PC-3 (cell line): Measurements from ENCODE around the gene DTNBP1. TPM values are rescaled to one million over a fixed set of nuclear protein-coding genes. Genes with fewer than 3 reads are reported as not detected.

Experiments used
- ATAC-seq: fragments of 200-7000 bp; cut with Tn5 transposase; 2 replicates; pipeline ENCODE4 v1.9.1; 2020; ENCODE audit warnings: mild to moderate bottlenecking, moderate library complexity
- BruUV-seq: library from RNA; stranded (reverse); fragments of 400-500 nt; replicated peaks from 2 replicates; lab custom pipeline; 2021; lab: Mats Ljungman, UMichigan
- CTCF ChIA-PET: fragments of 300-600 bp; sonication (Branson Sonifier 250); formaldehyde crosslinking; loops from one replicate; lab custom pipeline; 2022; ENCODE audit warnings: antibody characterized with exemption; lab: Charles Lee
- POLR2A ChIA-PET: fragments of 300-600 bp; sonication (Branson Sonifier 250); formaldehyde crosslinking; loops from one replicate; lab custom pipeline; 2022; ENCODE audit warnings: antibody characterized with exemption; ENCODE audit not compliant: unreplicated experiment; lab: Charles Lee
- DNase-seq: peaks from one replicate; pipeline ENCODE4 v3.0.0-alpha.2; 2015
- H2AFZ ChIP-seq: fragments of 300-600 bp; sonication (generic); 2 replicates; pipeline ENCODE4 v1.6.0; 2016; ENCODE audit warnings: antibody characterized with exemption, low read length
- H3F3A ChIP-seq: fragments of 300-600 bp; sonication (generic); one replicate; pipeline ENCODE4 v1.6.0; 2017; ENCODE audit warnings: antibody characterized with exemption, low read length, control low read depth, mild to moderate bottlenecking; ENCODE audit not compliant: unreplicated experiment
- H3K27ac ChIP-seq: fragments of 300-600 bp; sonication (generic); 2 replicates; pipeline ENCODE4 v1.5.1; 2016; ENCODE audit warnings: mild to moderate bottlenecking, low read length
- H3K27me3 ChIP-seq: fragments of 300-600 bp; sonication (generic); 2 replicates; pipeline ENCODE4 v1.6.1; 2016; ENCODE audit warnings: low read length, mixed read lengths
- H3K36me3 ChIP-seq: fragments of 300-600 bp; sonication (generic); 2 replicates; pipeline ENCODE4 v1.6.1; 2016; ENCODE audit warnings: low read depth, mixed run types, low read length, mixed read lengths
- H3K4me1 ChIP-seq: fragments of 300-600 bp; sonication (generic); 2 replicates; pipeline ENCODE4 v1.5.1; 2016; ENCODE audit warnings: low read length; ENCODE audit not compliant: insufficient read depth
- H3K4me2 ChIP-seq: fragments of 300-600 bp; sonication (generic); 2 replicates; pipeline ENCODE4 v1.6.0; 2016; ENCODE audit warnings: low read length
- H3K4me3 ChIP-seq: fragments of 300-600 bp; sonication (generic); 2 replicates; pipeline ENCODE4 v1.5.1; 2016; ENCODE audit warnings: mild to moderate bottlenecking, low read length, mixed read lengths
- H3K79me2 ChIP-seq: fragments of 300-600 bp; sonication (generic); 2 replicates; pipeline ENCODE4 v1.6.1; 2017; ENCODE audit warnings: low read length, mixed read lengths
- H3K9ac ChIP-seq: fragments of 300-600 bp; sonication (generic); 2 replicates; pipeline ENCODE4 v1.6.0; 2016; ENCODE audit warnings: mild to moderate bottlenecking, low read length
- H3K9me2 ChIP-seq: fragments of 300-600 bp; sonication (generic); replicated peaks from 2 replicates; pipeline ENCODE4 v1.6.1; 2016; ENCODE audit warnings: mixed run types, low read length, mixed read lengths
- H3K9me3 ChIP-seq: fragments of 300-600 bp; sonication (generic); 2 replicates; pipeline ENCODE4 v1.6.1; 2016; ENCODE audit warnings: low read length, mixed read lengths
- H4K20me1 ChIP-seq: fragments of 300-600 bp; sonication (generic); 2 replicates; pipeline ENCODE4 v1.6.1; 2016; ENCODE audit warnings: low read length, mixed read lengths
- EZH2 ChIP-seq: fragments of 300-600 bp; sonication (generic); IDR thresholded peaks from one replicate; pipeline ENCODE4 v1.6.1; 2017; ENCODE audit warnings: antibody characterized with exemption, mild to moderate bottlenecking, low read length; ENCODE audit not compliant: unreplicated experiment
- EZH2phosphoT487 ChIP-seq: fragments of 300-600 bp; sonication (generic); IDR thresholded peaks from 2 replicates; pipeline ENCODE4 v1.6.1; 2018; ENCODE audit warnings: mild to moderate bottlenecking, antibody characterized with exemption, low read length, borderline replicate concordance
- intact Hi-C: fragments of 100-400 bp; cut with micrococcal nuclease; formaldehyde crosslinking; loops from 2 replicates; pipeline ENCODE4 v1.9.0; 2023
- total RNA-seq: library from RNA; depleted of rRNA; stranded (reverse); fragments of >200 nt; gene quantifications from 2 replicates; pipeline ENCODE4 v1.2.3, GENCODE V29; 2014
- TF ChIP-seq, protein P1 (sequence below): fragments of 300-600 bp; sonication (generic); conservative IDR thresholded peaks from 2 replicates; pipeline ENCODE4 v1.5.1; 2017; ENCODE audit warnings: antibody characterized with exemption, low read depth, mild to moderate bottlenecking, low read length

DTNBP1 gene
- total RNA-seq, 1 experiment from 2014 or later, result 7.9 TPM

DNA sequence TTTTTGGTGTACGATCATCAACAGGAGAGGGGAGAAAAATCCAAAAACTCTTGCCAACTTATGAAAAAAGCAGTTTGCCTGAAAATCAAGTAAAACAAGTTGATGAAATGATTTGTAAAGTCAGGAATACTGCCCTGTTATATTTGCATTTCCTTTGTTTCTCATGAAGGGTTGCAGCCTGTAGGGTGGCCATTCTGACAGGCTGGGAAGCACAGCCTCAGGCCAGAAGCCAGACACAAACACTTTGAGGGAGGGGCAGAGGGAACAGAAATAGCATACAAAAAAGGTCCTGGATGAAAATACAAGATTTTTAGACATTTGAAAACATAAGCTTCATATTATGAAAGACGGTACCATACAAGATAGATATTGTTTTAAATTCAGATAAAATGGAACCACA, 109.8 kb downstream of the DTNBP1 start:
- Histone ChIP-seq H3K4me2 (no peak overlapping the region), H3K27me3 (no peaks in the 10 kb centered on the region), H3K9ac (no peak overlapping the region), H3K9me2 (no peaks in the 10 kb centered on the region), H3K4me1 (no peaks in the 10 kb centered on the region), H4K20me1 (no peaks in the 10 kb centered on the region), H2AFZ (no peak overlapping the region), H3K9me3 (no peaks in the 10 kb centered on the region), H3K4me3 (no peak overlapping the region), H3K27ac (no peak overlapping the region), H3K36me3 (no peaks in the 10 kb centered on the region), H3F3A (no peaks in the 10 kb centered on the region), H3K79me2 (no peaks in the 10 kb centered on the region)
- no TSS peak for BruUV-seq
- intact Hi-C loops, result no loop called here
- no peak for ATAC-seq
- TF ChIP-seq EZH2 (no peak), EZH2phosphoT487 (no peak)
- TF ChIP-seq, protein P1, sequence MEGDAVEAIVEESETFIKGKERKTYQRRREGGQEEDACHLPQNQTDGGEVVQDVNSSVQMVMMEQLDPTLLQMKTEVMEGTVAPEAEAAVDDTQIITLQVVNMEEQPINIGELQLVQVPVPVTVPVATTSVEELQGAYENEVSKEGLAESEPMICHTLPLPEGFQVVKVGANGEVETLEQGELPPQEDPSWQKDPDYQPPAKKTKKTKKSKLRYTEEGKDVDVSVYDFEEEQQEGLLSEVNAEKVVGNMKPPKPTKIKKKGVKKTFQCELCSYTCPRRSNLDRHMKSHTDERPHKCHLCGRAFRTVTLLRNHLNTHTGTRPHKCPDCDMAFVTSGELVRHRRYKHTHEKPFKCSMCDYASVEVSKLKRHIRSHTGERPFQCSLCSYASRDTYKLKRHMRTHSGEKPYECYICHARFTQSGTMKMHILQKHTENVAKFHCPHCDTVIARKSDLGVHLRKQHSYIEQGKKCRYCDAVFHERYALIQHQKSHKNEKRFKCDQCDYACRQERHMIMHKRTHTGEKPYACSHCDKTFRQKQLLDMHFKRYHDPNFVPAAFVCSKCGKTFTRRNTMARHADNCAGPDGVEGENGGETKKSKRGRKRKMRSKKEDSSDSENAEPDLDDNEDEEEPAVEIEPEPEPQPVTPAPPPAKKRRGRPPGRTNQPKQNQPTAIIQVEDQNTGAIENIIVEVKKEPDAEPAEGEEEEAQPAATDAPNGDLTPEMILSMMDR, result no peak
- ChIA-PET POLR2A (no interaction called here), CTCF (no interaction called here)
- no peak for DNase-seq

DNA sequence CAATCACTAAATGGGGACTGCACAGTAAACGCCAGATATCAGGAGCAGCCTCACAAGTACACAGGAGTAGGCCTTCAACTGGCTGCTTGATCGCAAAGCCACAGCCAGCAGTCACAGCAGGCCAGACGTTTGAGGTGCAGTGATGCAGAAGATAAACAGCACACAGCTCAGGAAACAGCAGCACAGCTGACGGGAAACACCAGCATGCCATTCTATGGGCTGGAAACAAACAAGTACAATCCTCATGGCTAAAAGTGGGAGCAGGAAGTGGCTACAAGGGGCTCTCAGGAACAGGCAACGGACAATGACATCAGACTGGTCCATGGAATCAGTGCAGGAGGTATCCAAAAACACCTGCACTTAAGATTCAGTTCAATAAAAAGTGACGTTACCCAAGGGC, 111.0 kb downstream of the DTNBP1 start:
- intact Hi-C loops, result no loop called here
- Histone ChIP-seq H3K36me3 (no peaks in the 10 kb centered on the region), H3F3A (no peaks in the 10 kb centered on the region), H3K79me2 (no peaks in the 10 kb centered on the region), H3K9me2 (no peaks in the 10 kb centered on the region), H3K9me3 (no peaks in the 10 kb centered on the region), H3K27ac (no peak overlapping the region), H3K4me3 (no peak overlapping the region), H3K27me3 (no peaks in the 10 kb centered on the region), H4K20me1 (no peaks in the 10 kb centered on the region), H2AFZ (no peak overlapping the region), H3K9ac (no peak overlapping the region), H3K4me2 (no peak overlapping the region), H3K4me1 (no peaks in the 10 kb centered on the region)
- TF ChIP-seq, protein P1, result no peak
- TF ChIP-seq EZH2, result no peak
- TF ChIP-seq EZH2phosphoT487, result no peak
- DNase-seq (no peak), ATAC-seq (no peak)
- CTCF ChIA-PET, result interaction anchor here (0.5 kb wide), 1 partner anchor 30 kb away, joined by 3 read pairs; no protein-coding TSS in a partner anchor
- BruUV-seq, result no TSS peak
- POLR2A ChIA-PET, result interaction anchor here (0.5 kb wide), 1 partner anchor 479 kb away, joined by 18 read pairs; no protein-coding TSS in a partner anchor

DNA sequence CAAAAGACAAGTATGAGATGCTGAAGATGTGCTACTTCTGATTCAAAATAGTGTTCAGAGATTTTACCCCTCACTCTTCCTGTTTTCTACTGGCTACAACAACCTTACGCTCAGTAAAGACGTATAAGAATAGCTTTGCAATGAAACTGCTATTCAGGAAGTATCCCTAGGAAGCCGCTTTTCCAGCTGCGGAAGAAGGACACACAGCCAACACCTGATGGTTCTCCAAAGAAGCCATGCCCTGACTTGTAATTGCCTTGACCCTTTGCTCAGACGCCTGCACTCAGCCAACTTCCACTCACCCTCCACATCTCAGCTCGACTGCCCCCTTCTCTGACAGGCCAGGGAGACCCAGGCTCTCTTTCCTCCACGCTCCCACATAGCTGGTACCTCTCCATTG, 111.6 kb downstream of the DTNBP1 start:
- TF ChIP-seq EZH2 (no peak), EZH2phosphoT487 (no peak)
- TF ChIP-seq, protein P1, result no peak
- ChIA-PET POLR2A (no interaction called here), CTCF (interaction anchor here (0.5 kb wide), 1 partner anchor 30 kb away, joined by 3 read pairs; no protein-coding TSS in a partner anchor)
- ATAC-seq, result no peak
- no peaks in the 10 kb centered on the region for H3K27me3 ChIP-seq
- no peaks in the 10 kb centered on the region for H3K9me3 ChIP-seq
- BruUV-seq, result no TSS peak
- no peak overlapping the region for H3K27ac ChIP-seq
- H3K4me3 ChIP-seq, result no peak overlapping the region
- H3K4me1 ChIP-seq, result no peaks in the 10 kb centered on the region
- no peaks in the 10 kb centered on the region for H3K79me2 ChIP-seq
- H2AFZ ChIP-seq, result no peak overlapping the region
- no peak for DNase-seq
- H3K36me3 ChIP-seq, result no peaks in the 10 kb centered on the region
- no peak overlapping the region for H3K4me2 ChIP-seq
- H3F3A ChIP-seq, result no peaks in the 10 kb centered on the region
- no peaks in the 10 kb centered on the region for H4K20me1 ChIP-seq
- intact Hi-C loops, result no loop called here
- no peak overlapping the region for H3K9ac ChIP-seq
- H3K9me2 ChIP-seq, result no peaks in the 10 kb centered on the region
